Measurements from ENCODE around the gene SLC2A11.
A peak's percentile ranks its signal among the peaks of the same experiment; 100 is the strongest.

The SLC2A11 gene

GRCh38 chr22:23831261-23831660 lies 26.4 kb upstream of the SLC2A11 start:
- Mint-ChIP-seq H3K4me3 (no peak overlapping the region), H3K27me3 (ENCODE audit: low read depth, poor library complexity) (peaks cover 5% of the 10 kb centered on the region), H3K4me1 (peaks cover 22% of the 10 kb centered on the region), H3K27ac (peak overlapping the region; percentile 86), H3K9me3 (no peaks in the 10 kb centered on the region), H3K36me3 (ENCODE audit: low read depth) (peaks cover 46% of the 10 kb centered on the region)
- no peak for DNase-seq
- TF ChIP-seq, protein P1, sequence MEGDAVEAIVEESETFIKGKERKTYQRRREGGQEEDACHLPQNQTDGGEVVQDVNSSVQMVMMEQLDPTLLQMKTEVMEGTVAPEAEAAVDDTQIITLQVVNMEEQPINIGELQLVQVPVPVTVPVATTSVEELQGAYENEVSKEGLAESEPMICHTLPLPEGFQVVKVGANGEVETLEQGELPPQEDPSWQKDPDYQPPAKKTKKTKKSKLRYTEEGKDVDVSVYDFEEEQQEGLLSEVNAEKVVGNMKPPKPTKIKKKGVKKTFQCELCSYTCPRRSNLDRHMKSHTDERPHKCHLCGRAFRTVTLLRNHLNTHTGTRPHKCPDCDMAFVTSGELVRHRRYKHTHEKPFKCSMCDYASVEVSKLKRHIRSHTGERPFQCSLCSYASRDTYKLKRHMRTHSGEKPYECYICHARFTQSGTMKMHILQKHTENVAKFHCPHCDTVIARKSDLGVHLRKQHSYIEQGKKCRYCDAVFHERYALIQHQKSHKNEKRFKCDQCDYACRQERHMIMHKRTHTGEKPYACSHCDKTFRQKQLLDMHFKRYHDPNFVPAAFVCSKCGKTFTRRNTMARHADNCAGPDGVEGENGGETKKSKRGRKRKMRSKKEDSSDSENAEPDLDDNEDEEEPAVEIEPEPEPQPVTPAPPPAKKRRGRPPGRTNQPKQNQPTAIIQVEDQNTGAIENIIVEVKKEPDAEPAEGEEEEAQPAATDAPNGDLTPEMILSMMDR (IDR thresholded peaks at IDR 0.05), result no peak

- TF ChIP-seq, protein P1 (IDR thresholded peaks at IDR 0.05), result no peak
- DNase-seq, result no peak
- Mint-ChIP-seq H3K9me3 (no peaks in the 10 kb centered on the region), H3K27ac (no peak overlapping the region), H3K4me1 (peaks cover 20% of the 10 kb centered on the region), H3K36me3 (ENCODE audit: low read depth) (peaks cover 42% of the 10 kb centered on the region), H3K4me3 (no peak overlapping the region), H3K27me3 (ENCODE audit: low read depth, poor library complexity) (peaks cover 5% of the 10 kb centered on the region)
Measured at GRCh38 chr22:23831781-23832180, 25.9 kb upstream of the SLC2A11 start.

DNA sequence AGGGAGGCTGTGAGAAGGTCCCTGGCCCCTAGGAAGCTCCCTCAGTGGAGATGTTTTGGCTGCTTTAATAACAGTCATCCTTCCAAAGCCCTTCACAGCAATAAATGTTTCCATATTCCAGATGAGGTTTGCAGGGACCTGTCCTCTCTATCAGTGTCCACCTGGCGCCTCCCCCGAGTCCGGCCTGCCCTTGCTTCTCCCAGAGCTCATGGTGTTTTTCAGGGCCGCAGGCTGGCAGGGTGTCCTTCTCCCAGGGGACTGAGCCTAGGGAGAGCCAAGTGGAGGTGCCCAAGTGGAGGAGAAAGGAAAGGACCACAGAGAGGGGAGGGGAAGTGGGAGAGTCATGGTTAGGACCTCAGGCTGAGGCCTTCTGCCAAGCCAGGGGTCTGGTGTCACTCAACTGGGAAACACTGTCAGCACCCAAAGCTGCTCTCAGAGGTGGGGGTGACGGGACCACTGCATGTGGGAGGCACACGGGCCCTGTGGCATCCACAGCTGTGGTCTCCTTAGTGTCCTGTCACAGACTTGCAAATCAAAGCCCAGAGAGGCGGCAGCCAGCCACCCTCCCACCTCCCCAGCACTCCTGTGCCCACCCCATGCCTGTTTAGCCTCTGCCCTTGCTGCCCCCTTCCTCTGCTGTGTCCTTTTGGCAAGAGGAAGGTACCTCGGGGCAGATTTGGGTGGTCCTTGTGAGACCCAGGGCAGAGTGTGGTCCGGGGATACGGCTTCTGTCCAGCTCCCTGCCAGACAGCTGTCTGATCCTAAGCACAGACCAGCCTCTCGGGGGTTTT lies 25.3 kb upstream of the SLC2A11 start:
- no peaks in the 10 kb centered on the region for H3K9me3 Mint-ChIP-seq
- H3K27ac Mint-ChIP-seq, result peak overlapping the region; percentile 27
- peaks cover 39% of the 10 kb centered on the region for H3K36me3 Mint-ChIP-seq (ENCODE audit: low read depth)
- TF ChIP-seq, protein P1 (IDR thresholded peaks at IDR 0.05), result no peak
- DNase-seq, result no peak
- H3K4me3 Mint-ChIP-seq, result no peak overlapping the region
- peaks cover 18% of the 10 kb centered on the region for H3K4me1 Mint-ChIP-seq
- H3K27me3 Mint-ChIP-seq (ENCODE audit: low read depth, poor library complexity), result peaks cover 5% of the 10 kb centered on the region

GRCh38 chr22:23833017-23833751 lies 24.5 kb upstream of the SLC2A11 start:
- no peak overlapping the region for H3K27ac Mint-ChIP-seq
- TF ChIP-seq, protein P1 (IDR thresholded peaks at IDR 0.05), result no peak
- DNase-seq, result no peak
- peaks cover 5% of the 10 kb centered on the region for H3K27me3 Mint-ChIP-seq (ENCODE audit: low read depth, poor library complexity)
- H3K4me1 Mint-ChIP-seq, result peaks cover 23% of the 10 kb centered on the region
- H3K4me3 Mint-ChIP-seq, result no peak overlapping the region
- no peaks in the 10 kb centered on the region for H3K9me3 Mint-ChIP-seq
- H3K36me3 Mint-ChIP-seq (ENCODE audit: low read depth), result peaks cover 35% of the 10 kb centered on the region

DNA sequence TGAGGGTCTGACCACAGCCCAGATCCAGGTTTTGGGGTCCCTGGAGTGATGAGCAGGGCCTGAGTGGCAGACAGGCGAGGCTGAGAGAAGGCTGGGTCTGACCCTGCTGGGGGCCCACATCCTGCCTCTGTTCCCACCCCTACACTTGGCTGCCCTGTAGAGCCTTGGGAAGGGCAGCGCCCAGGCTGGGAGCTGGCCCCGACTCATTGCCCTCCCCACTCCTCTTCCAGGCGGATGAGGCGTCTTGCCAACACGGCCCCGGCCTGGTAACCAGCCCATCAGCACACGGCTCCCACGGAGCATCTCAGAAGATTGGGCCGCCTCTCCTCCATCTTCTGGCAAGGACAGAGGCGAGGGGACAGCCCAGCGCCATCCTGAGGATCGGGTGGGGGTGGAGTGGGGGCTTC lies 23.8 kb upstream of the SLC2A11 start:
- TF ChIP-seq, protein P1 (IDR thresholded peaks at IDR 0.05), result no peak
- H3K4me3 Mint-ChIP-seq, result no peak overlapping the region
- no peak overlapping the region for H3K27ac Mint-ChIP-seq
- no peaks in the 10 kb centered on the region for H3K9me3 Mint-ChIP-seq
- H3K27me3 Mint-ChIP-seq (ENCODE audit: low read depth, poor library complexity), result peaks cover 5% of the 10 kb centered on the region
- H3K4me1 Mint-ChIP-seq, result peaks cover 27% of the 10 kb centered on the region
- DNase-seq, result no peak
- H3K36me3 Mint-ChIP-seq (ENCODE audit: low read depth), result peaks cover 30% of the 10 kb centered on the region

Data from nephron progenitor cell (in vitro differentiated cells).